Loucy (cell line): ENCODE data around the gene APCDD1.
"Not testable (repeated sequence)": the region's sequence is repeated elsewhere in the genome, so short reads cannot be mapped to it uniquely, and the experiment has no call there.

Experiments used
- EZH2phosphoT487 ChIP-seq: fragments of 200-600 bp; IDR thresholded peaks from 2 replicates; pipeline ENCODE4 v1.6.1; 2018; ENCODE audit warnings: antibody characterized with exemption, mild to moderate bottlenecking, moderate library complexity, borderline replicate concordance
- TF ChIP-seq, protein P1 (sequence below): fragments of 200-600 bp; sonication (generic); conservative IDR thresholded peaks from 2 replicates; pipeline ENCODE4 v1.5.1; 2014; ENCODE audit warnings: mild to moderate bottlenecking, antibody characterized with exemption, low read length

- TF ChIP-seq, protein P1, sequence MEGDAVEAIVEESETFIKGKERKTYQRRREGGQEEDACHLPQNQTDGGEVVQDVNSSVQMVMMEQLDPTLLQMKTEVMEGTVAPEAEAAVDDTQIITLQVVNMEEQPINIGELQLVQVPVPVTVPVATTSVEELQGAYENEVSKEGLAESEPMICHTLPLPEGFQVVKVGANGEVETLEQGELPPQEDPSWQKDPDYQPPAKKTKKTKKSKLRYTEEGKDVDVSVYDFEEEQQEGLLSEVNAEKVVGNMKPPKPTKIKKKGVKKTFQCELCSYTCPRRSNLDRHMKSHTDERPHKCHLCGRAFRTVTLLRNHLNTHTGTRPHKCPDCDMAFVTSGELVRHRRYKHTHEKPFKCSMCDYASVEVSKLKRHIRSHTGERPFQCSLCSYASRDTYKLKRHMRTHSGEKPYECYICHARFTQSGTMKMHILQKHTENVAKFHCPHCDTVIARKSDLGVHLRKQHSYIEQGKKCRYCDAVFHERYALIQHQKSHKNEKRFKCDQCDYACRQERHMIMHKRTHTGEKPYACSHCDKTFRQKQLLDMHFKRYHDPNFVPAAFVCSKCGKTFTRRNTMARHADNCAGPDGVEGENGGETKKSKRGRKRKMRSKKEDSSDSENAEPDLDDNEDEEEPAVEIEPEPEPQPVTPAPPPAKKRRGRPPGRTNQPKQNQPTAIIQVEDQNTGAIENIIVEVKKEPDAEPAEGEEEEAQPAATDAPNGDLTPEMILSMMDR = not testable (repeated sequence)
- TF ChIP-seq EZH2phosphoT487 = not testable (repeated sequence)
Observed at GRCh38 chr18:10539124-10539523, 84.7 kb downstream of the APCDD1 start.
